Uterus (tissue), 4 donors: ENCODE measurements around the gene ARHGEF37. TPM values are rescaled to one million over a fixed set of nuclear protein-coding genes. Genes with fewer than 3 reads are reported as not detected.

Experiments used
- DNase-seq, 2 donors: peaks; one replicate each; pipeline ENCODE4 v3.0.0-alpha.2; 2019 to 2020
- H3K27ac ChIP-seq, 2 donors: fragments of 200-600 bp; sonication (generic); 1 replicate in 1 of 2; 2 replicates in 1 of 2; pipeline ENCODE4 v1.5.1; 2016 to 2018
- H3K27me3 ChIP-seq, 2 donors: fragments of 200-600 bp; sonication (generic); one replicate each; pipeline ENCODE4 v1.5.1; 2018 to 2019; ENCODE audit warnings: control low read depth in 1 of 2
- H3K36me3 ChIP-seq, 2 donors: fragments of 200-600 bp; sonication (generic); one replicate each; pipeline ENCODE4 v1.5.1; 2019; ENCODE audit warnings: control low read depth in 1 of 2
- H3K4me1 ChIP-seq, 2 donors: fragments of 200-600 bp; sonication (generic); one replicate each; pipeline ENCODE4 v1.5.1; 2018 to 2019; ENCODE audit warnings: control low read depth in 1 of 2
- H3K4me3 ChIP-seq, 2 donors: fragments of 200-600 bp; sonication (generic); 1 replicate in 1 of 2; 2 replicates in 1 of 2; pipeline ENCODE4 v1.5.1; 2018 to 2019; ENCODE audit warnings: mild to moderate bottlenecking in 1 of 2
- H3K9me3 ChIP-seq, 2 donors: fragments of 200-600 bp; sonication (generic); one replicate each; pipeline ENCODE4 v1.5.1; 2019; ENCODE audit warnings: control low read depth in 1 of 2
- CTCF ChIP-seq, 4 experiments: fragments of 200-600 bp in 2 of 4; fragments of 450-650 bp in 2 of 4; sonication (generic) in 2 of 4; IDR thresholded peaks; one replicate each; pipeline ENCODE4 v1.5.1; 2016 to 2019; ENCODE audit warnings: antibody characterized with exemption in 4 of 4, mild to moderate bottlenecking in 2 of 4, moderate library complexity in 1 of 4
- POLR2A ChIP-seq, 2 donors: fragments of 450-650 bp; IDR thresholded peaks; one replicate each; pipeline ENCODE4 v1.6.1; 2016; ENCODE audit warnings: antibody characterized with exemption in 2 of 2, mild to moderate bottlenecking in 1 of 2, moderate library complexity in 1 of 2
- intact Hi-C: fragments of 100-400 bp; cut with DNase I; formaldehyde crosslinking; loops from one replicate; pipeline ENCODE4 v1.15.1; 2023; ENCODE audit warnings: low total_unique reads
- total RNA-seq, 4 donors: library from RNA; depleted of rRNA in 3 of 4; stranded (reverse); fragments of >200 nt in 3 of 4; gene quantifications; one replicate each; pipeline versions ENCODE4 v1.1.0 to v1.2.4, GENCODE V29; 2014 to 2023
- donor health status: DM: yes; HTN: yes; CAD: no.

ARHGEF37 gene
- total RNA-seq, 4 donors from 2014 or later, result 4.6 to 10.4 (median 7.9) TPM

DNA sequence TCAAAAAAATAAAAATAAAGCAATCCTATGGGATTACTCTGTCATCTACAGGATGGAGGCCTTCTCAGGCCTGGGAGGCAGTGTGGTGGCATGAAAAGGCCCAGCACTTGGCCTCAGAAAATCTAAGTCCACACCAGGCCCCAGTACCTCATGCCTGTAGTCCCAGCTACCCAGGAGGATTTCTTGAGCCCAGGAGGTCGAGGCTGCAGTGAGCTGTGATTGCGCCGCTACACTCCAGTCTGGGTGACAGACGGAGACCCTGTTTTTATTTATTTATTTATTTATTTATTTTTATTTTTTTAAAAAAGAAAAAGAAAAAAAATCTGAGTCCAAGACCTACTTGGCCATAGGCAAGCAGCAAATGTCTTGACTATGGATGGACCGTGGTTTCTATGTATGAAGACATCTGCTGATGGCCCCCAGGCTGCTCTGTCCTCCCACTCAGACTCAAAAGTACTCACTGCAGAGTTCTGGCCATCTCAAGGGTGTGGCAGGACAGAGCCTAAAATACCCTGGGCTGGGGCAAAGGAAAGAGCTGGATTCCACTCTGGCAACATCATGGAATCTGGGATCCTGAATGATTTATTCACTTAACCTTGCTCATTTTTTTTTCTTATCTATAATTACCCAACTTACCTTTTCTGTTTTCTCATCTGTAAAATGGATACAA is 55.0 kb downstream of the ARHGEF37 start:
- H3K27ac ChIP-seq, result no peak overlapping the region
- intact Hi-C loops, result loop anchor here (10.0 kb wide), 1 partner anchor 358 kb away; no protein-coding TSS in a partner anchor
- DNase-seq, result no peak

DNA sequence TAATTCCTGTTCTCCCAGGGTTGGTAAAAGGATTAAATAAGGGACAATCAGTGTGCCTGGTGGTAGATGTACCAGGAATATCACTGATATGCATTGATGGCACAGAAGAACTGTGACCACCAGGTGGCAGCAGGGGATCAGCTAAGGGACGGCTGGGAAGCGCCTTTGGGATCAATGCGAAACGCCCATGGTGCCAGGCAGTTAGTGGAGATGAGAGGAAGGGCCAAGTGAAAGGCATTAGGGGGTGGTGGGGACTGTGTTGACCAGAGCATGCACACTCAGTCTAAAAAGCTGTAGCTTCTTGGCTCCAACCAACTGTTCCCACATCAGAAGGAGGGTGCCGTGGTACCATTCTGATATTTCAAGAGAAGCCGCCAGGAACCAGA is 55.6 kb downstream of the ARHGEF37 start:
- no peaks in the 10 kb centered on the region for H3K27me3 ChIP-seq
- no peaks in the 10 kb centered on the region for H3K4me1 ChIP-seq
- no peaks in the 10 kb centered on the region for H3K36me3 ChIP-seq
- TF ChIP-seq POLR2A (IDR thresholded peaks at IDR 0.05) (no peak), CTCF (IDR thresholded peaks at IDR 0.05) (peak; percentile 57 to 87 (median 80))
- intact Hi-C loops, result loop anchor here (10.0 kb wide), 1 partner anchor 358 kb away; no protein-coding TSS in a partner anchor
- no peak for DNase-seq
- no peaks in the 10 kb centered on the region for H3K9me3 ChIP-seq
- H3K27ac ChIP-seq, result no peak overlapping the region
- H3K4me3 ChIP-seq, result no peak overlapping the region

More for the DNA sequence above, 55.0 kb downstream of the ARHGEF37 start:
- no peak overlapping the region for H3K4me3 ChIP-seq
- H3K27me3 ChIP-seq, result no peaks in the 10 kb centered on the region
- no peaks in the 10 kb centered on the region for H3K36me3 ChIP-seq
- H3K4me1 ChIP-seq, result no peaks in the 10 kb centered on the region
- TF ChIP-seq CTCF (IDR thresholded peaks at IDR 0.05), result no peak
- TF ChIP-seq POLR2A (IDR thresholded peaks at IDR 0.05), result no peak
- no peaks in the 10 kb centered on the region for H3K9me3 ChIP-seq

DNA sequence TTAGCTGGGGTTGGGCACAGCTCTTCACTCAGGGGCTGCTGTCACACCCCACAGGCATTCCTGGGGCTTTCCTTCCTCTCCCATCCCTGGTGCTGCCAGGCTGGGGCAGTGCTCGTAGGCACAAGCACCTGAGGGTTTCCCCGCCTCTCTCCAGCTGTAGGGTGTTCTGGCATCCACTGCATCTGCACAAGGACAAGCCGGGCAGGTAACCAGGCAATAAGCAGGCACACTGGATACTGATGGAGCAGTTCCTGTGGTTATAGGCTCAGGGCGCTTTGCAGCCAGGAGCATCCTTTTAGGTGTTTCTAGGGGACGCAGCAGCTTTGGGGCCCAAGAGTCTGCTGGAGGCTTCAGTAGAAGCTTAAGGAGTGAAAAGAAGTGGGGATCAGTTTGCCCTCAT is 56.8 kb downstream of the ARHGEF37 start:
- TF ChIP-seq POLR2A (IDR thresholded peaks at IDR 0.05) (no peak), CTCF (IDR thresholded peaks at IDR 0.05) (no peak)
- Histone ChIP-seq H3K27me3 (no peaks in the 10 kb centered on the region), H3K36me3 (no peaks in the 10 kb centered on the region), H3K4me1 (no peaks in the 10 kb centered on the region), H3K4me3 (no peak overlapping the region), H3K27ac (no peak overlapping the region), H3K9me3 (no peaks in the 10 kb centered on the region)
- DNase-seq, result no peak
- intact Hi-C loops, result loop anchor here (2.0 to 10.0 kb wide), 2 partner anchors 191 to 357 kb away; no protein-coding TSS in a partner anchor

DNA sequence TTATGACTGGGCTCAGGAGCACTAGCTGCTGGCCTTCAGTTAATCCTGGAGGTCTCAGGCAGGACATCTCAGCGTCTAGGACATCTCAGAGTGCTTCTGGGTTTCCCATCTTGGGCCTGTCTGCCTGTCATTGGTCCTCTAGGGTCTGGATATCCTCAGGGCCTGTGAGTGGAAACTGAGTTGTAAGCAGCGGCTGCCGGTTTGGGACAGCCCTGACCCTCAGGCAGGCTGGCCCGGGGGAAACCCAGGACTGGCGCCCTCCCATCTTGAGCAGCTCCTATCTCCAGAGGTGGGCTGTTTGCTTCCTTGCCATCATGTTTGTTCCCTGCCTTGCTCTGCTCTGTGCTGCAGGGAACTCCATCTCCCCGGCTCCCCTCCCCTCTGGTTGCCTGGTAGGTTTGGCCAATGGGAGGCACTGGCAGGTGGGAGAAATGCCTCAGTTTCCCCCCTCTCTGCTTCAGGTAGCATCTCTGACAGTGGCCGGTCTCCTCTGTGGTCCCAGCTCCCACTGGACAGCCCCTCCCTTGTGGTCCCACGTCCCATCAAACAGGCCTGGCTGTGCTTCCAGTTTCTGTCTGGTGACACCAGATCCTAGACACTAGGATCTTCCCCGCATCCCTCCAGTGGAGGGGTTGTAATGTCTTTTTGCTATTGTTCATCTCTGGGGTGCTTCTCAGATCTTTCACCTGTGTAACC is 57.4 kb downstream of the ARHGEF37 start:
- H3K4me3 ChIP-seq, result no peak overlapping the region
- DNase-seq, result no peak
- H3K36me3 ChIP-seq, result no peaks in the 10 kb centered on the region
- H3K27me3 ChIP-seq, result no peaks in the 10 kb centered on the region
- intact Hi-C loops, result loop anchor here (2.0 to 10.0 kb wide), 2 partner anchors 190 to 356 kb away; no protein-coding TSS in a partner anchor
- H3K27ac ChIP-seq, result no peak overlapping the region
- H3K4me1 ChIP-seq, result no peaks in the 10 kb centered on the region
- no peaks in the 10 kb centered on the region for H3K9me3 ChIP-seq
- TF ChIP-seq CTCF (IDR thresholded peaks at IDR 0.05), result no peak
- no peak for TF ChIP-seq POLR2A (IDR thresholded peaks at IDR 0.05)

DNA sequence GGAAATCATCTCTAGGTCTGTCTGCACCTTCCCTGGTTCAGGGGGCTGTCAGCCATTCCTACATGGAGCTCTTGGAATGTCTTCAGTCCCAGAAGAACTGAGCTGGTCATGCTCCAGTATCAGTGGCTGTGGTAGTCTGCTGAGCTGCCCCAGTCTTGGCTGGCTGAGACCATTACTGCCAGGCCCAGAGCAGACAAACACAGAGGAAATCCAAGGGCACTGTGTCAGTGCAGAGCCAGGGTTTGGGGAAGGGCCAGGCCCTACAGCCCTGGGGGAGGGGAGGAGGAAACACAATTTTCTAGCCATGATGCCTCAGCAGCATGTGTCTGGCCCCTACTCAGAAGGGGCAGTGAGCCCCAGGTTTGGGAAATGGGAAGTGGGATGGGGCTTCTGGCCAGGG is 58.4 kb downstream of the ARHGEF37 start:
- intact Hi-C loops, result loop anchor here (2.0 to 10.0 kb wide), 2 partner anchors 189 to 355 kb away; no protein-coding TSS in a partner anchor
- no peaks in the 10 kb centered on the region for H3K27me3 ChIP-seq
- DNase-seq, result no peak
- TF ChIP-seq POLR2A (IDR thresholded peaks at IDR 0.05) (no peak), CTCF (IDR thresholded peaks at IDR 0.05) (no peak)
- H3K27ac ChIP-seq, result peak overlapping the region; percentile 83 to 85
- no peaks in the 10 kb centered on the region for H3K4me1 ChIP-seq
- H3K4me3 ChIP-seq, result no peak overlapping the region
- H3K36me3 ChIP-seq, result no peaks in the 10 kb centered on the region
- H3K9me3 ChIP-seq, result no peaks in the 10 kb centered on the region
